Measurements from ENCODE around the gene FKBP1A. TPM values are rescaled to one million over a fixed set of nuclear protein-coding genes. Genes with fewer than 3 reads are reported as not detected.

Gene FKBP1A
- total and polyA plus RNA-seq, 9 of the 15 experiments (the other 6 are each of a cell fraction or from before 2014, with no cell fraction given), result 48.8 to 502 (median 89.6) TPM

GRCh38 chr20:1325173-1326030, 67.5 kb downstream of the FKBP1A start (continued):
- no peak for TF ChIP-seq ZNF551 (CRISPR knock-in tag; IDR thresholded peaks at IDR 0.05)
- TF ChIP-seq ETV1 (tag; conservative IDR thresholded peaks at IDR 0.05; ENCODE audit: low read depth), result peak; percentile 65
- no peak for TF ChIP-seq CTCFL (IDR thresholded peaks at IDR 0.05; ENCODE audit: borderline replicate concordance, insufficient read depth, low read depth, low read length, poor library complexity, severe bottlenecking)
- TF ChIP-seq, protein P1, sequence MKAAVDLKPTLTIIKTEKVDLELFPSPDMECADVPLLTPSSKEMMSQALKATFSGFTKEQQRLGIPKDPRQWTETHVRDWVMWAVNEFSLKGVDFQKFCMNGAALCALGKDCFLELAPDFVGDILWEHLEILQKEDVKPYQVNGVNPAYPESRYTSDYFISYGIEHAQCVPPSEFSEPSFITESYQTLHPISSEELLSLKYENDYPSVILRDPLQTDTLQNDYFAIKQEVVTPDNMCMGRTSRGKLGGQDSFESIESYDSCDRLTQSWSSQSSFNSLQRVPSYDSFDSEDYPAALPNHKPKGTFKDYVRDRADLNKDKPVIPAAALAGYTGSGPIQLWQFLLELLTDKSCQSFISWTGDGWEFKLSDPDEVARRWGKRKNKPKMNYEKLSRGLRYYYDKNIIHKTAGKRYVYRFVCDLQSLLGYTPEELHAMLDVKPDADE (conservative IDR thresholded peaks at IDR 0.05; ENCODE audit: control insufficient read depth, low read depth, low read length), result no peak
- no peak for TF ChIP-seq OTX1 (CRISPR knock-in tag; IDR thresholded peaks at IDR 0.05)
- no peak for TF ChIP-seq ZZZ3 (IDR thresholded peaks at IDR 0.05)
- TF ChIP-seq ZKSCAN8 (CRISPR knock-in tag; IDR thresholded peaks at IDR 0.05), result no peak
- peak; percentile 29 for TF ChIP-seq HNRNPLL (IDR thresholded peaks at IDR 0.05; ENCODE audit: low read depth, low read length, poor library complexity, severe bottlenecking)
- TF ChIP-seq POLR3G (IDR thresholded peaks at IDR 0.05; ENCODE audit: extremely low read depth, insufficient read length, insufficient replicate concordance), result no peak
- TF ChIP-seq CREB5 (CRISPR knock-in tag; IDR thresholded peaks at IDR 0.05), result no peak
- no peak for TF ChIP-seq ARID2 (IDR thresholded peaks at IDR 0.05)
- no peak for TF ChIP-seq MAFG (tag; conservative IDR thresholded peaks at IDR 0.05)
- TF ChIP-seq POLR2B (IDR thresholded peaks at IDR 0.05; ENCODE audit: low read depth, partially characterized antibody), result peak; percentile 90
- no peak for TF ChIP-seq ZNF384 (IDR thresholded peaks at IDR 0.05; ENCODE audit: low read depth, low read length)
- no peak for TF ChIP-seq TCF7L2 (IDR thresholded peaks at IDR 0.05; ENCODE audit: low read depth, low read length)
- TF ChIP-seq KLF6 (CRISPR knock-in tag; IDR thresholded peaks at IDR 0.05; ENCODE audit: borderline replicate concordance), result no peak
- 0 out of 2 replicates have a peak, but pooled peaks have one; percentile 45 for TF ChIP-seq KLF1 (tag; IDR thresholded peaks at IDR 0.05)
- TF ChIP-seq PTTG1 (tag; IDR thresholded peaks at IDR 0.05; ENCODE audit: low read depth), result no peak
- TF ChIP-seq, protein P2, sequence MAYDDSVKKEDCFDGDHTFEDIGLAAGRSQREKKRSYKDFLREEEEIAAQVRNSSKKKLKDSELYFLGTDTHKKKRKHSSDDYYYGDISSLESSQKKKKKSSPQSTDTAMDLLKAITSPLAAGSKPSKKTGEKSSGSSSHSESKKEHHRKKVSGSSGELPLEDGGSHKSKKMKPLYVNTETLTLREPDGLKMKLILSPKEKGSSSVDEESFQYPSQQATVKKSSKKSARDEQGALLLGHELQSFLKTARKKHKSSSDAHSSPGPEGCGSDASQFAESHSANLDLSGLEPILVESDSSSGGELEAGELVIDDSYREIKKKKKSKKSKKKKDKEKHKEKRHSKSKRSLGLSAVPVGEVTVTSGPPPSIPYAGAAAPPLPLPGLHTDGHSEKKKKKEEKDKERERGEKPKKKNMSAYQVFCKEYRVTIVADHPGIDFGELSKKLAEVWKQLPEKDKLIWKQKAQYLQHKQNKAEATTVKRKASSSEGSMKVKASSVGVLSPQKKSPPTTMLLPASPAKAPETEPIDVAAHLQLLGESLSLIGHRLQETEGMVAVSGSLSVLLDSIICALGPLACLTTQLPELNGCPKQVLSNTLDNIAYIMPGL (CRISPR knock-in tag; IDR thresholded peaks at IDR 0.05), result peak; percentile 54; the same call in 1 of the 2 replicates
- no peak for TF ChIP-seq ZFP36 (IDR thresholded peaks at IDR 0.05; ENCODE audit: low read depth, low read length, partially characterized antibody)
- no peak for TF ChIP-seq SPI1 (IDR thresholded peaks at IDR 0.05; ENCODE audit: borderline replicate concordance, low read depth, low read length)
- no peak for TF ChIP-seq SNRNP70 (optimal IDR thresholded peaks at IDR 0.05; ENCODE audit: low read depth, low read length)

Data from K562 (cell line).